Caco-2 (cell line): ENCODE data around the gene PIGV. TPM values are rescaled to one million over a fixed set of nuclear protein-coding genes. Genes with fewer than 3 reads are reported as not detected.

ENCODE experiments used
- BruUV-seq: library from RNA; stranded (reverse); fragments of 400-500 nt; replicated peaks from 2 replicates; lab custom pipeline; 2021; lab: Mats Ljungman, UMichigan
- CTCF ChIA-PET: fragments of 300-600 bp; sonication (Branson Sonifier 250); formaldehyde crosslinking; loops from one replicate; lab custom pipeline; 2022; ENCODE audit warnings: antibody characterized with exemption; lab: Charles Lee
- POLR2A ChIA-PET: fragments of 300-600 bp; sonication (Branson Sonifier 250); formaldehyde crosslinking; loops from one replicate; lab custom pipeline; 2022; ENCODE audit warnings: antibody characterized with exemption; lab: Charles Lee
- DNase-seq, 2 experiments: peaks; one replicate each; pipeline versions ENCODE4 v3.0.0 to v3.0.0-alpha.2; 2020 to 2022
- H3K27me3 ChIP-seq: replicated peaks from 2 replicates; pipeline ENCODE4 v1.6.0; 2011; ENCODE audit warnings: low read length; ENCODE audit not compliant: control insufficient read depth, insufficient read depth
- H3K36me3 ChIP-seq: 2 replicates; pipeline ENCODE4 v1.5.1; 2011; ENCODE audit warnings: low read length; ENCODE audit not compliant: control insufficient read depth, insufficient read depth
- H3K4me1 ChIP-seq: fragments of 250-450 bp; sonication (Bioruptor Pico); 2 replicates; pipeline ENCODE4 v1.5.1; 2020; ENCODE audit warnings: mild to moderate bottlenecking
- H3K4me3 ChIP-seq: 2 replicates; pipeline ENCODE4 v1.5.1; 2011; ENCODE audit warnings: low read depth, mild to moderate bottlenecking, control low read depth, low read length
- H3K9me3 ChIP-seq: fragments of 250-450 bp; sonication (Bioruptor Pico); 2 replicates; pipeline ENCODE4 v1.5.1; 2020; ENCODE audit warnings: mild to moderate bottlenecking, moderate library complexity
- H3K27ac Mint-ChIP-seq: one replicate; pipeline ENCODE4 v1.8.0; 2022; ENCODE audit warnings: mixed read lengths; ENCODE audit not compliant: unreplicated experiment
- H3K27me3 Mint-ChIP-seq: one replicate; pipeline ENCODE4 v1.8.0; 2022; ENCODE audit warnings: mixed read lengths; ENCODE audit not compliant: insufficient read depth, unreplicated experiment
- H3K36me3 Mint-ChIP-seq: one replicate; pipeline ENCODE4 v1.8.0; 2022; ENCODE audit warnings: mild to moderate bottlenecking, mixed read lengths; ENCODE audit not compliant: insufficient read depth, unreplicated experiment
- H3K4me1 Mint-ChIP-seq: one replicate; pipeline ENCODE4 v1.8.0; 2022; ENCODE audit warnings: low read depth, mixed read lengths; ENCODE audit not compliant: unreplicated experiment
- H3K4me3 Mint-ChIP-seq: one replicate; pipeline ENCODE4 v1.8.0; 2022; ENCODE audit warnings: mild to moderate bottlenecking, moderate library complexity, mixed read lengths; ENCODE audit not compliant: unreplicated experiment
- H3K9me3 Mint-ChIP-seq: one replicate; pipeline ENCODE4 v1.8.0; 2022; ENCODE audit warnings: mixed read lengths; ENCODE audit not compliant: unreplicated experiment
- CTCF ChIP-seq, 2 experiments: fragments of 200-600 bp in 1 of 2; IDR thresholded peaks; 1 replicate in 1 of 2; 2 replicates in 1 of 2; pipeline versions ENCODE4 v1.5.1 to v1.8.0; 2011 to 2022; ENCODE audit warnings: antibody characterized with exemption in 1 of 2, control low read depth in 1 of 2, inconsistent platforms in 1 of 2, low read depth in 1 of 2, low read length in 1 of 2, mild to moderate bottlenecking in 1 of 2, moderate library complexity in 1 of 2; ENCODE audit not compliant: insufficient read depth in 1 of 2, severe bottlenecking in 1 of 2, unreplicated experiment in 1 of 2
- intact Hi-C: fragments of 100-400 bp; cut with micrococcal nuclease; formaldehyde crosslinking; loops from one replicate; pipeline ENCODE4 v1.10.0; 2022; ENCODE audit not compliant: unreplicated experiment
- total RNA-seq: library from RNA; stranded (reverse); gene quantifications from 2 replicates; pipeline ENCODE4 v1.2.3, GENCODE V29; 2022

Gene PIGV
- total RNA-seq, 1 experiment from 2014 or later: 10.0 TPM

GRCh38 chr1:26759531-26759930 is 28.2 kb upstream of the PIGV start:
- peaks cover 71% of the 10 kb centered on the region for H3K36me3 Mint-ChIP-seq

GRCh38 chr1:26761217-26761616 is 26.5 kb upstream of the PIGV start:
- Histone ChIP-seq H3K4me3 (no peak overlapping the region), H3K4me1 (no peaks in the 10 kb centered on the region), H3K36me3 (peaks cover 5% of the 10 kb centered on the region), H3K9me3 (no peaks in the 10 kb centered on the region), H3K27me3 (no peaks in the 10 kb centered on the region)
- Mint-ChIP-seq H3K36me3 (peaks cover 80% of the 10 kb centered on the region), H3K27ac (no peak overlapping the region), H3K4me3 (no peak overlapping the region), H3K9me3 (no peaks in the 10 kb centered on the region), H3K4me1 (no peaks in the 10 kb centered on the region), H3K27me3 (no peaks in the 10 kb centered on the region)
- peak in 1 of 2 experiments; percentile 12 for DNase-seq
- no TSS peak for BruUV-seq
- ChIA-PET POLR2A (no interaction called here), CTCF (no interaction called here)
- intact Hi-C loops: no loop called here
- no peak for TF ChIP-seq CTCF (IDR thresholded peaks at IDR 0.05; ENCODE audit: insufficient read depth in 1 of 2, low read depth in 1 of 2, low read length in 1 of 2, severe bottlenecking in 1 of 2, unreplicated experiment in 1 of 2)

More at GRCh38 chr1:26759531-26759930, 28.2 kb upstream of the PIGV start:
- CTCF ChIA-PET: no interaction called here
- BruUV-seq: no TSS peak
- no peak for DNase-seq
- no peaks in the 10 kb centered on the region for H3K27me3 ChIP-seq
- intact Hi-C loops: no loop called here
- H3K4me3 ChIP-seq: no peak overlapping the region
- POLR2A ChIA-PET: no interaction called here
- H3K36me3 ChIP-seq: peaks cover 5% of the 10 kb centered on the region
- TF ChIP-seq CTCF (IDR thresholded peaks at IDR 0.05; ENCODE audit: insufficient read depth in 1 of 2, low read depth in 1 of 2, low read length in 1 of 2, severe bottlenecking in 1 of 2, unreplicated experiment in 1 of 2): no peak
- no peak overlapping the region for H3K4me3 Mint-ChIP-seq
- H3K4me1 Mint-ChIP-seq: no peaks in the 10 kb centered on the region
- H3K4me1 ChIP-seq: no peaks in the 10 kb centered on the region
- H3K9me3 Mint-ChIP-seq: no peaks in the 10 kb centered on the region
- H3K27me3 Mint-ChIP-seq: no peaks in the 10 kb centered on the region
- H3K9me3 ChIP-seq: no peaks in the 10 kb centered on the region
- no peak overlapping the region for H3K27ac Mint-ChIP-seq

GRCh38 chr1:26767714-26768113 is 20.0 kb upstream of the PIGV start:
- Mint-ChIP-seq H3K36me3 (peaks cover 89% of the 10 kb centered on the region), H3K9me3 (no peaks in the 10 kb centered on the region), H3K27ac (no peak overlapping the region), H3K27me3 (no peaks in the 10 kb centered on the region), H3K4me3 (no peak overlapping the region), H3K4me1 (no peaks in the 10 kb centered on the region)
- no peak for DNase-seq
- POLR2A ChIA-PET: no interaction called here
- TF ChIP-seq CTCF (IDR thresholded peaks at IDR 0.05; ENCODE audit: insufficient read depth in 1 of 2, low read depth in 1 of 2, low read length in 1 of 2, severe bottlenecking in 1 of 2, unreplicated experiment in 1 of 2): no peak
- intact Hi-C loops: no loop called here
- Histone ChIP-seq H3K9me3 (no peaks in the 10 kb centered on the region), H3K4me3 (no peak overlapping the region), H3K27me3 (no peaks in the 10 kb centered on the region), H3K4me1 (peaks cover 13% of the 10 kb centered on the region), H3K36me3 (peaks cover 5% of the 10 kb centered on the region)
- CTCF ChIA-PET: no interaction called here
- BruUV-seq: no TSS peak
